HG02840 (cell line): Measurements from ENCODE around the gene ZBTB2.
A peak's percentile ranks its signal among the peaks of the same experiment; 100 is the strongest.

Experiments used
- ATAC-seq: cut with Tn5 transposase; IDR thresholded peaks from one replicate; pipeline ENCODE4 v1.9.1; 2021; ENCODE audit warnings: mild to moderate bottlenecking, moderate library complexity, moderate number of reproducible peaks; ENCODE audit not compliant: unreplicated experiment, low FRiP score

Gene ZBTB2

GRCh38 chr6:151391471-151392413 is at the start of gene ZBTB2:
Gene ZBTB2, minus strand, starts transcription at chr6:151391559. Its CDS starts 17,922 bp downstream, at chr6:151373637.
- ATAC-seq = peak; percentile 9

- ATAC-seq = no peak
These were observed 49.6 kb upstream of the ZBTB2 start for GRCh38 chr6:151440930-151441329.

GRCh38 chr6:151440498-151440897 is 49.1 kb upstream of the ZBTB2 start:
- ATAC-seq = no peak

GRCh38 chr6:151437401-151437800 is 46.0 kb upstream of the ZBTB2 start:
- ATAC-seq = no peak

GRCh38 chr6:151436802-151437201 is 45.4 kb upstream of the ZBTB2 start:
- no peak for ATAC-seq

- ATAC-seq = no peak
These were observed 44.9 kb upstream of the ZBTB2 start for GRCh38 chr6:151436300-151436699.

GRCh38 chr6:151434369-151434768 is 43.0 kb upstream of the ZBTB2 start:
- ATAC-seq = no peak

- no peak for ATAC-seq
These were observed 41.3 kb upstream of the ZBTB2 start for GRCh38 chr6:151432651-151433050.

- ATAC-seq = no peak
These were observed 40.0 kb upstream of the ZBTB2 start for GRCh38 chr6:151431337-151431736.

- ATAC-seq = no peak
These were observed 39.5 kb upstream of the ZBTB2 start for GRCh38 chr6:151430886-151431285.

- no peak for ATAC-seq
These were observed 36.9 kb upstream of the ZBTB2 start for GRCh38 chr6:151428093-151428735.

- no peak for ATAC-seq
These were observed 34.2 kb upstream of the ZBTB2 start for GRCh38 chr6:151425561-151425960.

GRCh38 chr6:151422981-151423380 is 31.6 kb upstream of the ZBTB2 start:
- ATAC-seq = no peak

GRCh38 chr6:151417477-151417876 is 26.1 kb upstream of the ZBTB2 start:
- no peak for ATAC-seq

GRCh38 chr6:151414641-151415260 is 23.4 kb upstream of the ZBTB2 start:
- no peak for ATAC-seq

- no peak for ATAC-seq
These were observed 22.2 kb upstream of the ZBTB2 start for GRCh38 chr6:151413372-151414145.

GRCh38 chr6:151412909-151413308 is 21.6 kb upstream of the ZBTB2 start:
- no peak for ATAC-seq

GRCh38 chr6:151409679-151410078 is 18.3 kb upstream of the ZBTB2 start:
- no peak for ATAC-seq

GRCh38 chr6:151409260-151409659 is 17.9 kb upstream of the ZBTB2 start:
- ATAC-seq = peak; percentile 70

GRCh38 chr6:151408858-151409257 is 17.5 kb upstream of the ZBTB2 start:
- no peak for ATAC-seq
